Stimulated activated effector memory CD8-positive, alpha-beta T cell treated with anti-CD3 and anti-CD28 coated beads, Interleukin-12 subunit alpha, Interleukin-12 subunit beta, amount 100 ng/mL, for 72 hours (primary cell): Measurements from ENCODE around the gene CELSR1.
A peak's percentile ranks its signal among the peaks of the same experiment; 100 is the strongest.
"Not testable (repeated sequence)": the region's sequence is repeated elsewhere in the genome, so short reads cannot be mapped to it uniquely, and the experiment has no call there.

ENCODE experiments used
- ATAC-seq: fragments of 150-1000 bp; cut with Tn5 transposase; 2 replicates; pipeline ENCODE4 v1.10.0; 2021
- DNase-seq, 2 donors: peaks; one replicate each; pipeline ENCODE4 v3.0.0; 2021 to 2022; ENCODE audit warnings: low spot score in 2 of 2
- H3K27ac Mint-ChIP-seq: one replicate; pipeline ENCODE4 v1.8.0; 2022; ENCODE audit warnings: mild to moderate bottlenecking, mixed read lengths
- H3K36me3 Mint-ChIP-seq: one replicate; pipeline ENCODE4 v1.8.0; 2022; ENCODE audit warnings: mild to moderate bottlenecking, mixed read lengths
- H3K4me1 Mint-ChIP-seq: one replicate; pipeline ENCODE4 v1.8.0; 2022; ENCODE audit warnings: mixed read lengths
- H3K4me3 Mint-ChIP-seq: one replicate; pipeline ENCODE4 v1.8.0; 2022; ENCODE audit warnings: mild to moderate bottlenecking, mixed read lengths
- H3K9me3 Mint-ChIP-seq: one replicate; pipeline ENCODE4 v1.8.0; 2022; ENCODE audit warnings: mixed read lengths

CELSR1 gene

GRCh38 chr22:46501701-46502100 is 35.7 kb downstream of the CELSR1 start:
- H3K4me3 Mint-ChIP-seq, result no peak overlapping the region
- no peak for DNase-seq
- H3K4me1 Mint-ChIP-seq, result peaks cover 7% of the 10 kb centered on the region
- H3K27ac Mint-ChIP-seq, result no peak overlapping the region
- no peaks in the 10 kb centered on the region for H3K9me3 Mint-ChIP-seq
- H3K36me3 Mint-ChIP-seq, result no peaks in the 10 kb centered on the region
- ATAC-seq, result no peak

GRCh38 chr22:46501265-46501664 is 36.2 kb downstream of the CELSR1 start:
- not testable (repeated sequence) for ATAC-seq, H3K4me1 Mint-ChIP-seq, H3K27ac Mint-ChIP-seq, H3K4me3 Mint-ChIP-seq, H3K9me3 Mint-ChIP-seq, DNase-seq, H3K36me3 Mint-ChIP-seq

- no peaks in the 10 kb centered on the region for H3K36me3 Mint-ChIP-seq
- no peak overlapping the region for H3K4me3 Mint-ChIP-seq
- ATAC-seq, result no peak
- no peaks in the 10 kb centered on the region for H3K9me3 Mint-ChIP-seq
- H3K4me1 Mint-ChIP-seq, result peaks cover 7% of the 10 kb centered on the region
- no peak for DNase-seq
- H3K27ac Mint-ChIP-seq, result no peak overlapping the region
These were observed 37.2 kb downstream of the CELSR1 start for GRCh38 chr22:46500201-46500600.

GRCh38 chr22:46499805-46500189 is 37.6 kb downstream of the CELSR1 start:
- ATAC-seq (no peak), DNase-seq (no peak)
- Mint-ChIP-seq H3K9me3 (no peaks in the 10 kb centered on the region), H3K36me3 (no peaks in the 10 kb centered on the region), H3K4me3 (no peak overlapping the region), H3K4me1 (peaks cover 7% of the 10 kb centered on the region), H3K27ac (no peak overlapping the region)

- ATAC-seq (no peak), DNase-seq (no peak)
- Mint-ChIP-seq H3K27ac (no peak overlapping the region), H3K4me3 (no peak overlapping the region), H3K36me3 (no peaks in the 10 kb centered on the region), H3K9me3 (no peaks in the 10 kb centered on the region), H3K4me1 (no peaks in the 10 kb centered on the region)
These were observed 45.5 kb downstream of the CELSR1 start for GRCh38 chr22:46491946-46492345.

- no peak overlapping the region for H3K27ac Mint-ChIP-seq
- no peak for ATAC-seq
- no peaks in the 10 kb centered on the region for H3K9me3 Mint-ChIP-seq
- no peaks in the 10 kb centered on the region for H3K4me1 Mint-ChIP-seq
- DNase-seq, result no peak
- no peak overlapping the region for H3K4me3 Mint-ChIP-seq
- no peaks in the 10 kb centered on the region for H3K36me3 Mint-ChIP-seq
These were observed 46.9 kb downstream of the CELSR1 start for GRCh38 chr22:46490538-46490937.

- peaks cover 14% of the 10 kb centered on the region for H3K4me1 Mint-ChIP-seq
- no peak overlapping the region for H3K4me3 Mint-ChIP-seq
- ATAC-seq (no peak), DNase-seq (no peak)
- no peaks in the 10 kb centered on the region for H3K36me3 Mint-ChIP-seq
- H3K27ac Mint-ChIP-seq, result no peak overlapping the region
- H3K9me3 Mint-ChIP-seq, result no peaks in the 10 kb centered on the region
These were observed 50.3 kb downstream of the CELSR1 start for GRCh38 chr22:46486996-46487717.

- Mint-ChIP-seq H3K4me1 (peaks cover 24% of the 10 kb centered on the region), H3K36me3 (no peaks in the 10 kb centered on the region), H3K27ac (no peak overlapping the region), H3K9me3 (no peaks in the 10 kb centered on the region), H3K4me3 (no peak overlapping the region)
- ATAC-seq (no peak), DNase-seq (no peak)
These were observed 52.4 kb downstream of the CELSR1 start for GRCh38 chr22:46484861-46485595.

GRCh38 chr22:46484156-46484860 is 53.1 kb downstream of the CELSR1 start:
- no peak overlapping the region for H3K27ac Mint-ChIP-seq
- DNase-seq (no peak), ATAC-seq (no peak)
- no peak overlapping the region for H3K4me3 Mint-ChIP-seq
- no peaks in the 10 kb centered on the region for H3K36me3 Mint-ChIP-seq
- H3K4me1 Mint-ChIP-seq, result peaks cover 25% of the 10 kb centered on the region
- H3K9me3 Mint-ChIP-seq, result no peaks in the 10 kb centered on the region

GRCh38 chr22:46483353-46483752 is 54.1 kb downstream of the CELSR1 start:
- Mint-ChIP-seq H3K4me3 (no peak overlapping the region), H3K27ac (no peak overlapping the region), H3K9me3 (no peaks in the 10 kb centered on the region), H3K4me1 (peaks cover 25% of the 10 kb centered on the region), H3K36me3 (no peaks in the 10 kb centered on the region)
- DNase-seq, result no peak
- peak; percentile 16 for ATAC-seq

GRCh38 chr22:46482056-46482675 is 55.3 kb downstream of the CELSR1 start:
- Mint-ChIP-seq H3K9me3 (no peaks in the 10 kb centered on the region), H3K36me3 (no peaks in the 10 kb centered on the region), H3K27ac (no peak overlapping the region), H3K4me1 (peaks cover 25% of the 10 kb centered on the region), H3K4me3 (no peak overlapping the region)
- ATAC-seq (no peak), DNase-seq (no peak)

- peaks cover 25% of the 10 kb centered on the region for H3K4me1 Mint-ChIP-seq
- H3K4me3 Mint-ChIP-seq, result no peak overlapping the region
- H3K36me3 Mint-ChIP-seq, result no peaks in the 10 kb centered on the region
- DNase-seq (no peak), ATAC-seq (no peak)
- H3K9me3 Mint-ChIP-seq, result no peaks in the 10 kb centered on the region
- no peak overlapping the region for H3K27ac Mint-ChIP-seq
These were observed 56.0 kb downstream of the CELSR1 start for GRCh38 chr22:46481386-46481785.

- no peak for ATAC-seq
- Mint-ChIP-seq H3K36me3 (no peaks in the 10 kb centered on the region), H3K9me3 (no peaks in the 10 kb centered on the region), H3K27ac (no peak overlapping the region), H3K4me1 (peaks cover 25% of the 10 kb centered on the region), H3K4me3 (no peak overlapping the region)
- DNase-seq, result no peak
These were observed 57.0 kb downstream of the CELSR1 start for GRCh38 chr22:46480396-46480795.

- Mint-ChIP-seq H3K9me3 (no peaks in the 10 kb centered on the region), H3K27ac (no peak overlapping the region), H3K4me1 (peaks cover 25% of the 10 kb centered on the region), H3K36me3 (no peaks in the 10 kb centered on the region), H3K4me3 (no peak overlapping the region)
- ATAC-seq, result no peak
- no peak for DNase-seq
These were observed 58.4 kb downstream of the CELSR1 start for GRCh38 chr22:46479046-46479445.

GRCh38 chr22:46478083-46478551 is 59.3 kb downstream of the CELSR1 start:
- H3K9me3 Mint-ChIP-seq, result no peaks in the 10 kb centered on the region
- no peaks in the 10 kb centered on the region for H3K36me3 Mint-ChIP-seq
- H3K4me1 Mint-ChIP-seq, result peaks cover 20% of the 10 kb centered on the region
- no peak for ATAC-seq
- no peak overlapping the region for H3K4me3 Mint-ChIP-seq
- DNase-seq, result no peak
- H3K27ac Mint-ChIP-seq, result no peak overlapping the region
